SU-DHL-6 (cell line): ENCODE results near the gene ADGRD2.

Experiments used
- CTCF ChIP-seq: fragments of 200-600 bp; sonication (generic); IDR thresholded peaks from one replicate; pipeline ENCODE4 v1.5.1; 2017; ENCODE audit warnings: antibody characterized with exemption, mild to moderate bottlenecking, low read length, moderate library complexity; ENCODE audit not compliant: insufficient read depth, poor library complexity, severe bottlenecking
- EZH2phosphoT487 ChIP-seq: fragments of 200-600 bp; sonication (generic), shearing (Covaris generic); conservative IDR thresholded peaks from 2 replicates; pipeline ENCODE4 v1.6.1; 2018; ENCODE audit warnings: mild to moderate bottlenecking, antibody characterized with exemption, low read length, moderate library complexity, mixed read lengths

- TF ChIP-seq CTCF (no peak), EZH2phosphoT487 (no peak)
These were observed 13.9 kb upstream of the ADGRD2 start for GRCh38 chr9:124436320-124436719.
